ENCODE data around the gene SREBF2.

SREBF2 gene

GRCh38 chr22:41876675-41877074 is 43.8 kb downstream of the SREBF2 start:
- no peak for DNase-seq (ENCODE audit: low read depth)

- no peak for DNase-seq (ENCODE audit: low read depth)
Observed at GRCh38 chr22:41880653-41881052, 47.7 kb downstream of the SREBF2 start.

- no peak for DNase-seq (ENCODE audit: low read depth)
Observed at GRCh38 chr22:41883400-41883799, 50.5 kb downstream of the SREBF2 start.

- DNase-seq (ENCODE audit: low read depth), result no peak
Observed at GRCh38 chr22:41885116-41885515, 52.2 kb downstream of the SREBF2 start.

- no peak for DNase-seq (ENCODE audit: low read depth)
Observed at GRCh38 chr22:41885516-41885915, 52.6 kb downstream of the SREBF2 start.

GRCh38 chr22:41888627-41889200 is 55.8 kb downstream of the SREBF2 start:
- DNase-seq (ENCODE audit: low read depth), result no peak

- no peak for DNase-seq (ENCODE audit: low read depth)
Observed at GRCh38 chr22:41891407-41891806, 58.5 kb downstream of the SREBF2 start.

- no peak for DNase-seq (ENCODE audit: low read depth)
Observed at GRCh38 chr22:41892721-41893120, 59.8 kb downstream of the SREBF2 start.

GRCh38 chr22:41893591-41894375 is 60.9 kb downstream of the SREBF2 start:
- DNase-seq (ENCODE audit: low read depth), result no peak

GRCh38 chr22:41898645-41899044 is 65.7 kb downstream of the SREBF2 start:
- DNase-seq (ENCODE audit: low read depth), result no peak

GRCh38 chr22:41899110-41899509 is 66.2 kb downstream of the SREBF2 start:
- no peak for DNase-seq (ENCODE audit: low read depth)

GRCh38 chr22:41899992-41900651 is 67.2 kb downstream of the SREBF2 start:
- DNase-seq (ENCODE audit: low read depth), result no peak

GRCh38 chr22:41900652-41901312 is 67.9 kb downstream of the SREBF2 start:
- DNase-seq (ENCODE audit: low read depth), result no peak

GRCh38 chr22:41902016-41902415 is 69.1 kb downstream of the SREBF2 start:
- DNase-seq (ENCODE audit: low read depth), result no peak

GRCh38 chr22:41902932-41903421 is 70.1 kb downstream of the SREBF2 start:
- no peak for DNase-seq (ENCODE audit: low read depth)

- no peak for DNase-seq (ENCODE audit: low read depth)
Observed at GRCh38 chr22:41904450-41905410, 71.8 kb downstream of the SREBF2 start.

GRCh38 chr22:41905411-41906202 is 72.7 kb downstream of the SREBF2 start:
- no peak for DNase-seq (ENCODE audit: low read depth)

GRCh38 chr22:41906822-41907221 is 73.9 kb downstream of the SREBF2 start:
- DNase-seq (ENCODE audit: low read depth), result no peak

GRCh38 chr22:41907436-41908401 is 74.8 kb downstream of the SREBF2 start:
- no peak for DNase-seq (ENCODE audit: low read depth)
